OCI-LY1 (cell line): Measurements from ENCODE around the gene CEBPG.

ENCODE experiments used
- H2AFZ ChIP-seq: fragments of 200-600 bp; sonication (generic), shearing (Covaris generic); 2 replicates; pipeline ENCODE4 v1.6.0; 2014; ENCODE audit warnings: antibody characterized with exemption, mild to moderate bottlenecking, low read length
- H3F3A ChIP-seq: fragments of 200-600 bp; sonication (generic), shearing (Covaris generic); 2 replicates; pipeline ENCODE4 v1.6.0; 2014; ENCODE audit warnings: mild to moderate bottlenecking, antibody characterized with exemption, low read length, moderate library complexity; ENCODE audit not compliant: insufficient read depth
- H3K27ac ChIP-seq: fragments of 200-600 bp; sonication (generic); 2 replicates; pipeline ENCODE4 v1.5.1; 2014; ENCODE audit warnings: low read length, mixed run types, mild to moderate bottlenecking, low read depth; ENCODE audit not compliant: poor library complexity, severe bottlenecking
- H3K27me3 ChIP-seq: fragments of 200-600 bp; sonication (generic); 2 replicates; pipeline ENCODE4 v1.6.0; 2014; ENCODE audit warnings: antibody characterized with exemption, mild to moderate bottlenecking, low read length, moderate library complexity; ENCODE audit not compliant: insufficient read depth
- H3K36me3 ChIP-seq: fragments of 200-600 bp; sonication (generic); 2 replicates; pipeline ENCODE4 v1.6.1; 2014; ENCODE audit warnings: mild to moderate bottlenecking, antibody characterized with exemption, low read length, moderate library complexity, mixed read lengths; ENCODE audit not compliant: insufficient read depth
- H3K4me1 ChIP-seq: fragments of 200-600 bp; sonication (generic); 2 replicates; pipeline ENCODE4 v1.5.1; 2014; ENCODE audit warnings: mild to moderate bottlenecking, low read length, moderate library complexity; ENCODE audit not compliant: insufficient read depth, severe bottlenecking
- H3K4me2 ChIP-seq: fragments of 200-600 bp; sonication (generic), shearing (Covaris generic); 2 replicates; pipeline ENCODE4 v1.6.1; 2014; ENCODE audit warnings: low read length
- H3K4me3 ChIP-seq: fragments of 200-600 bp; sonication (generic); 2 replicates; pipeline ENCODE4 v1.5.1; 2014; ENCODE audit warnings: low read length, low read depth, mild to moderate bottlenecking, mixed read lengths; ENCODE audit not compliant: poor library complexity, severe bottlenecking
- H3K79me2 ChIP-seq: fragments of 200-600 bp; shearing (Covaris generic); 2 replicates; pipeline ENCODE4 v1.6.1; 2016; ENCODE audit warnings: mixed run types, low read length, mixed read lengths; ENCODE audit not compliant: insufficient read depth
- H3K9ac ChIP-seq: fragments of 200-600 bp; sonication (generic), shearing (Covaris generic); 2 replicates; pipeline ENCODE4 v1.6.1; 2014; ENCODE audit warnings: mild to moderate bottlenecking, low read length, mixed read lengths
- H3K9me2 ChIP-seq: fragments of 200-600 bp; sonication (generic), shearing (Covaris generic); 2 replicates; pipeline ENCODE4 v1.6.1; 2014; ENCODE audit warnings: low read depth, mild to moderate bottlenecking, low read length, mixed read lengths
- H3K9me3 ChIP-seq: fragments of 200-600 bp; shearing (Covaris generic); 2 replicates; pipeline ENCODE4 v1.6.1; 2014; ENCODE audit warnings: low read length, mixed read lengths
- H4K20me1 ChIP-seq: fragments of 200-600 bp; sonication (generic), shearing (Covaris generic); 2 replicates; pipeline ENCODE4 v1.6.0; 2016; ENCODE audit warnings: mild to moderate bottlenecking, low read length; ENCODE audit not compliant: insufficient read depth
- EZH2 ChIP-seq: fragments of 200-600 bp; sonication (generic), shearing (Covaris generic); IDR thresholded peaks from 2 replicates; pipeline ENCODE4 v1.8.0; 2017; ENCODE audit warnings: borderline replicate concordance, mixed run types, mild to moderate bottlenecking, antibody characterized with exemption, low read length, moderate library complexity, mixed read lengths
- TF ChIP-seq, protein P1 (sequence below): fragments of 200-600 bp; sonication (generic), shearing (Covaris generic); IDR thresholded peaks from 2 replicates; pipeline ENCODE4 v1.5.1; 2017; ENCODE audit warnings: mild to moderate bottlenecking, antibody characterized with exemption, low read length, moderate library complexity, mixed read lengths

Gene CEBPG

DNA sequence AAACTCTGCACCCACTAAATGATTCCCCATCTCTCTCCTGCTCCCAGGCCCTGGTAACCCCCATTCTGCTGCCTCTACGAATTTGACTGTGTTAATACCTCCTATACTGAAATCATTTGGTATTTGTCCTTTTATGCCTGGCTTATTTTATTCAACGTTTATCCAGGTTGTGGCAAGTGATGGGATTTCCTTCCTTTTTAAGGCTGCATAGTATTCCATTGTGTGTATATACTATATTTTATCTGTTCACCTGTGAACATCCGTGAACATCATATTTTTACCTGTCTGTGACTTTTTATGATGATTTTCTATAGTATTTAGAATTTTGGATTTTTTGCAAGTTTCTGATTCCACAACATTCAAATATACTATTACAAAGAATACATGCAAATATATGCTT, 13.9 kb upstream of the CEBPG start:
- Histone ChIP-seq H3K79me2 (no peaks in the 10 kb centered on the region), H2AFZ (no peak overlapping the region), H3K27me3 (0 out of 2 replicates have a peak, but pooled peaks cover 5% of the 10 kb centered on the region), H3K9ac (no peak overlapping the region), H3K4me3 (no peak overlapping the region), H3K9me3 (peaks cover 5% of the 10 kb centered on the region; the same call in 1 of the 2 replicates), H3K4me2 (no peak overlapping the region), H3K4me1 (no peaks in the 10 kb centered on the region), H3K27ac (no peak overlapping the region), H3F3A (no peaks in the 10 kb centered on the region), H4K20me1 (no peaks in the 10 kb centered on the region), H3K9me2 (no peaks in the 10 kb centered on the region), H3K36me3 (no peaks in the 10 kb centered on the region)
- TF ChIP-seq, protein P1, sequence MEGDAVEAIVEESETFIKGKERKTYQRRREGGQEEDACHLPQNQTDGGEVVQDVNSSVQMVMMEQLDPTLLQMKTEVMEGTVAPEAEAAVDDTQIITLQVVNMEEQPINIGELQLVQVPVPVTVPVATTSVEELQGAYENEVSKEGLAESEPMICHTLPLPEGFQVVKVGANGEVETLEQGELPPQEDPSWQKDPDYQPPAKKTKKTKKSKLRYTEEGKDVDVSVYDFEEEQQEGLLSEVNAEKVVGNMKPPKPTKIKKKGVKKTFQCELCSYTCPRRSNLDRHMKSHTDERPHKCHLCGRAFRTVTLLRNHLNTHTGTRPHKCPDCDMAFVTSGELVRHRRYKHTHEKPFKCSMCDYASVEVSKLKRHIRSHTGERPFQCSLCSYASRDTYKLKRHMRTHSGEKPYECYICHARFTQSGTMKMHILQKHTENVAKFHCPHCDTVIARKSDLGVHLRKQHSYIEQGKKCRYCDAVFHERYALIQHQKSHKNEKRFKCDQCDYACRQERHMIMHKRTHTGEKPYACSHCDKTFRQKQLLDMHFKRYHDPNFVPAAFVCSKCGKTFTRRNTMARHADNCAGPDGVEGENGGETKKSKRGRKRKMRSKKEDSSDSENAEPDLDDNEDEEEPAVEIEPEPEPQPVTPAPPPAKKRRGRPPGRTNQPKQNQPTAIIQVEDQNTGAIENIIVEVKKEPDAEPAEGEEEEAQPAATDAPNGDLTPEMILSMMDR = no peak
- no peak for TF ChIP-seq EZH2

- no peaks in the 10 kb centered on the region for H3K36me3 ChIP-seq
- no peak overlapping the region for H3K4me2 ChIP-seq
- H3K9me3 ChIP-seq = no peaks in the 10 kb centered on the region
- 0 out of 2 replicates have a peak, but pooled peaks cover 5% of the 10 kb centered on the region for H3K27me3 ChIP-seq
- H3K4me3 ChIP-seq = no peak overlapping the region
- H3K4me1 ChIP-seq = no peaks in the 10 kb centered on the region
- H3K9me2 ChIP-seq = no peaks in the 10 kb centered on the region
- no peak for TF ChIP-seq EZH2
- TF ChIP-seq, protein P1 = no peak
- H2AFZ ChIP-seq = no peak overlapping the region
- H3K79me2 ChIP-seq = no peaks in the 10 kb centered on the region
- H3K27ac ChIP-seq = no peak overlapping the region
- H3K9ac ChIP-seq = no peak overlapping the region
- H4K20me1 ChIP-seq = no peaks in the 10 kb centered on the region
- H3F3A ChIP-seq = no peaks in the 10 kb centered on the region
These were observed 10.8 kb upstream of the CEBPG start for GRCh38 chr19:33362508-33363228.

DNA sequence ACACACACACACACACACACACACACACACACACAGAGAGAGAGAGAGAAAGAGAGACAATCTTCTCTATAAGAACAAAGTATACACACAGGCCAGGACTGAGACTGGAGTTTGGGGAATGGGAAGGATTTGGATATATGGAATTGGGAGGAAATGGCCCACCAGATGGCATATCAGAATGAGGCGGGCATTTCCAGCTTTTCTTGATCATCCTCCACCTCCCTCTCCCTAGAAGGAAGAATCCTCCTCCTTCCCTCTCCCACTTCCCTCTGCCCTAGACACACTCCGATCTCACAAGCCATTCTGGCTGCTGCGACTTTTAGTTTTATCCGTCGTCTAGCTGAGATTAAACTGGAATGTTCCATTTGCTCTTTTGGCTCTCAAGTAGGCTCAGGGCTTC, 10.0 kb upstream of the CEBPG start:
- H3K9ac ChIP-seq = no peak overlapping the region
- no peak overlapping the region for H2AFZ ChIP-seq
- no peak overlapping the region for H3K4me3 ChIP-seq
- H4K20me1 ChIP-seq = no peaks in the 10 kb centered on the region
- no peaks in the 10 kb centered on the region for H3K9me2 ChIP-seq
- TF ChIP-seq EZH2 = no peak
- TF ChIP-seq, protein P1 = no peak
- H3K9me3 ChIP-seq = no peaks in the 10 kb centered on the region
- no peaks in the 10 kb centered on the region for H3F3A ChIP-seq
- no peaks in the 10 kb centered on the region for H3K4me1 ChIP-seq
- H3K27ac ChIP-seq = no peak overlapping the region
- no peaks in the 10 kb centered on the region for H3K36me3 ChIP-seq
- H3K79me2 ChIP-seq = no peaks in the 10 kb centered on the region
- no peak overlapping the region for H3K4me2 ChIP-seq
- 0 out of 2 replicates have a peak, but pooled peaks cover 5% of the 10 kb centered on the region for H3K27me3 ChIP-seq
